Measurements from ENCODE around the gene LINC01488. TPM values are rescaled to one million over a fixed set of nuclear protein-coding genes. Genes with fewer than 3 reads are reported as not detected.

LINC01488 gene
- total and polyA plus RNA-seq, 2 donors (not counting 1 experiment from before 2014, with no cell fraction given) = not detected

DNA sequence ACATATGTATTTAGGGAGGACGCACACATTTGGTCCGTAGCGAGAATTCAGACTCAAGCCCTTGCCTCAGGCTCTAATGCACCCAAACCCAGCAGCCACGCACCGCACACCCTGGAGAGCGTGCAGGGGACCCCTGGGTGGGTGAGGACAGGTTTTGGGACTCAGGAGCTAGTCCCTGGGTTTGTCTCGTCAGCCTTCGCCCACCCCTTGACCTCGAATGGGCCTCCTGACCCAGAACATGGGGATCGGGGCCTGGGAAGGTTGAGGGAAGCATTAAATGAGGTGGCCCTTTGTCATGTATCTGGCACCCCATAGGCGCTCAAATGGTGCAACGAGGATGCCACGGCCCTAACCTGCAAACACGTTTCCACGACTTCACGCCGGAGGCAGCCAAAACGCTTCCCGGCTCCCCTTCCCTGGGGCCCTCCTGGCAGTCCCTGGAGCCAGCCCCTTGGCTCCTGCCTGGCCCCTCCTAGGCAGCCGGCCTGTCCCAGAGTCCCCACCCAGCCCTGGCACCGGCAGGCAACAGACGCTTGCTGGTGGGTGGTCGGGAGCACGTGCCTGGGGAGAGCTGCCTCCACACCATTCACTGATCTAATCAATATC is 5.5 kb upstream of the LINC01488 start:
- CTCF ChIA-PET = no interaction called here

DNA sequence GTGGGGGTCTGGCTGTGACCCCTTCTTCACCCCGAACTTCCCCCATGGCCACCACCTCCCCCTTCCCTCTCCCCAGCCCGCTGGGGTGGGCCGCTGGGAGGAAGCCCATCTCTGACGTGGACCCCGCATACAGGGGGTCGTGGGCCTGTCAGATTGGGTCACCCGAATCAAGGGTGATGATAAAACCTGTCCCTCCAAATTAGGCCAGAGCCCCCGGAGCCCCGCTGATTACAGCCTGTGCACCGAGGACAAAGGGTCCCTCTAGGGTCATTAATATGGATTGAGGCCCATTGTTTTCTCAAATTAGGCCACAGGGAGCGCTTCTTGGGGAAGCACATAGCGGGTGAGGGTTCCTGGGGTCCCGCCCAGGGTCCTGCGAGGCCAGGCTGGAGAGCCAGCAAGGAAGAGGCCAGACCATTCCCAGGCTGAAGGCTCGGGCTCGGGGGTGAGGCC is 4.9 kb upstream of the LINC01488 start:
- no peak for DNase-seq

More for the DNA sequence above, 5.5 kb upstream of the LINC01488 start:
- no peak overlapping the region for H3K27ac ChIP-seq (ENCODE audit: low read length in 2 of 2)
- TF ChIP-seq EZH2 (IDR thresholded peaks at IDR 0.05; ENCODE audit: borderline replicate concordance, insufficient read depth, low read depth, low read length, poor library complexity, severe bottlenecking) = no peak
- TF ChIP-seq, protein P1, sequence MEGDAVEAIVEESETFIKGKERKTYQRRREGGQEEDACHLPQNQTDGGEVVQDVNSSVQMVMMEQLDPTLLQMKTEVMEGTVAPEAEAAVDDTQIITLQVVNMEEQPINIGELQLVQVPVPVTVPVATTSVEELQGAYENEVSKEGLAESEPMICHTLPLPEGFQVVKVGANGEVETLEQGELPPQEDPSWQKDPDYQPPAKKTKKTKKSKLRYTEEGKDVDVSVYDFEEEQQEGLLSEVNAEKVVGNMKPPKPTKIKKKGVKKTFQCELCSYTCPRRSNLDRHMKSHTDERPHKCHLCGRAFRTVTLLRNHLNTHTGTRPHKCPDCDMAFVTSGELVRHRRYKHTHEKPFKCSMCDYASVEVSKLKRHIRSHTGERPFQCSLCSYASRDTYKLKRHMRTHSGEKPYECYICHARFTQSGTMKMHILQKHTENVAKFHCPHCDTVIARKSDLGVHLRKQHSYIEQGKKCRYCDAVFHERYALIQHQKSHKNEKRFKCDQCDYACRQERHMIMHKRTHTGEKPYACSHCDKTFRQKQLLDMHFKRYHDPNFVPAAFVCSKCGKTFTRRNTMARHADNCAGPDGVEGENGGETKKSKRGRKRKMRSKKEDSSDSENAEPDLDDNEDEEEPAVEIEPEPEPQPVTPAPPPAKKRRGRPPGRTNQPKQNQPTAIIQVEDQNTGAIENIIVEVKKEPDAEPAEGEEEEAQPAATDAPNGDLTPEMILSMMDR (IDR thresholded peaks at IDR 0.05) = no peak
- no peak overlapping the region for H3K27ac Mint-ChIP-seq
- H4K20me1 ChIP-seq (ENCODE audit: control insufficient read depth, insufficient read depth, low read length, poor library complexity, severe bottlenecking) = no peaks in the 10 kb centered on the region
- WGBS (ENCODE audit: insufficient coverage) = 98% methylated on average over 23 of the region's 24 CpGs
- peaks cover 8% of the 10 kb centered on the region for H3K27me3 Mint-ChIP-seq
- H3K36me3 ChIP-seq (replicated peaks in 1 of 2; ENCODE audit: control extremely low read depth in 1 of 2, control insufficient read depth in 1 of 2, extremely low read depth in 1 of 2, insufficient read depth in 2 of 2, low read length in 1 of 2) = no peaks in the 10 kb centered on the region
- intact Hi-C loops (cut with micrococcal nuclease) = no loop called here
- no peak for DNase-seq
- peaks cover 0 to 10% (median 0%) of the 10 kb centered on the region in 3 donors for H3K9me3 ChIP-seq (ENCODE audit: control extremely low read depth in 1 of 3, control insufficient read depth in 2 of 3, insufficient read depth in 1 of 3, low read length in 2 of 3)
- H3K79me2 ChIP-seq (ENCODE audit: control insufficient read depth, insufficient read depth, low read length) = no peaks in the 10 kb centered on the region
- POLR2A ChIA-PET = no interaction called here
- H3K4me2 ChIP-seq (replicated peaks; ENCODE audit: low read depth, low read length, poor library complexity, severe bottlenecking) = no peak overlapping the region
- ATAC-seq (ENCODE audit: low read depth) = no peak
- H3K4me1 Mint-ChIP-seq = no peaks in the 10 kb centered on the region
- no peaks in the 10 kb centered on the region for H3K9me3 Mint-ChIP-seq (ENCODE audit: insufficient read depth)
- H3K9ac ChIP-seq (ENCODE audit: low read length) = no peak overlapping the region
- H3K4me3 Mint-ChIP-seq = no peak overlapping the region
- no peak overlapping the region for H3K4me3 ChIP-seq (ENCODE audit: control extremely low read depth in 1 of 5, extremely low read depth in 1 of 5, insufficient read depth in 1 of 5, low read depth in 2 of 5, low read length in 4 of 5)
- no peaks in the 10 kb centered on the region for H3K4me1 ChIP-seq (ENCODE audit: control insufficient read depth in 2 of 2, insufficient read depth in 2 of 2, low read length in 2 of 2)
- H3K27me3 ChIP-seq (replicated peaks in 1 of 4; ENCODE audit: control extremely low read depth in 1 of 4, control insufficient read depth in 3 of 4, insufficient read depth in 4 of 4, low read length in 3 of 4) = no peaks in the 10 kb centered on the region
- H2AFZ ChIP-seq (ENCODE audit: insufficient read depth, low read depth, low read length, poor library complexity, severe bottlenecking) = no peak overlapping the region

More for the DNA sequence above, 4.9 kb upstream of the LINC01488 start:
- Histone ChIP-seq H3K4me2 (replicated peaks; ENCODE audit: low read depth, low read length, poor library complexity, severe bottlenecking) (no peak overlapping the region), H2AFZ (ENCODE audit: insufficient read depth, low read depth, low read length, poor library complexity, severe bottlenecking) (no peak overlapping the region), H3K27me3 (replicated peaks in 1 of 4; ENCODE audit: control extremely low read depth in 1 of 4, control insufficient read depth in 3 of 4, insufficient read depth in 4 of 4, low read length in 3 of 4) (no peaks in the 10 kb centered on the region), H3K79me2 (ENCODE audit: control insufficient read depth, insufficient read depth, low read length) (no peaks in the 10 kb centered on the region), H3K4me3 (ENCODE audit: control extremely low read depth in 1 of 5, extremely low read depth in 1 of 5, insufficient read depth in 1 of 5, low read depth in 2 of 5, low read length in 4 of 5) (no peak overlapping the region), H3K9ac (ENCODE audit: low read length) (no peak overlapping the region), H4K20me1 (ENCODE audit: control insufficient read depth, insufficient read depth, low read length, poor library complexity, severe bottlenecking) (no peaks in the 10 kb centered on the region), H3K36me3 (replicated peaks in 1 of 2; ENCODE audit: control extremely low read depth in 1 of 2, control insufficient read depth in 1 of 2, extremely low read depth in 1 of 2, insufficient read depth in 2 of 2, low read length in 1 of 2) (no peaks in the 10 kb centered on the region), H3K4me1 (ENCODE audit: control insufficient read depth in 2 of 2, insufficient read depth in 2 of 2, low read length in 2 of 2) (no peaks in the 10 kb centered on the region), H3K9me3 (ENCODE audit: control extremely low read depth in 1 of 3, control insufficient read depth in 2 of 3, insufficient read depth in 1 of 3, low read length in 2 of 3) (peaks cover 0 to 16% (median 0%) of the 10 kb centered on the region in 3 donors), H3K27ac (ENCODE audit: low read length in 2 of 2) (no peak overlapping the region)
- Mint-ChIP-seq H3K27me3 (peaks cover 5% of the 10 kb centered on the region), H3K4me3 (no peak overlapping the region), H3K27ac (no peak overlapping the region), H3K9me3 (ENCODE audit: insufficient read depth) (no peaks in the 10 kb centered on the region), H3K4me1 (no peaks in the 10 kb centered on the region)
- ATAC-seq (ENCODE audit: low read depth) = no peak
- CTCF ChIA-PET = no interaction called here
- WGBS (ENCODE audit: insufficient coverage) = 94% methylated on average over 14 of the region's 16 CpGs
- TF ChIP-seq, protein P1 (IDR thresholded peaks at IDR 0.05) = no peak
- TF ChIP-seq EZH2 (IDR thresholded peaks at IDR 0.05; ENCODE audit: borderline replicate concordance, insufficient read depth, low read depth, low read length, poor library complexity, severe bottlenecking) = no peak
- intact Hi-C loops (cut with micrococcal nuclease) = no loop called here
- POLR2A ChIA-PET = no interaction called here

Data from B cell (primary cell).